Transverse colon (tissue), 4 donors: ENCODE data around the gene AKAP9.

Experiments
- CTCF ChIP-seq, 5 experiments: fragments of 200-600 bp in 3 of 5; fragments of 450-650 bp in 2 of 5; sonication (generic) in 3 of 5; IDR thresholded peaks; 1 replicate in 2 of 5; 2 replicates in 3 of 5; pipeline ENCODE4 v1.5.1; 2016 to 2017; ENCODE audit warnings: antibody characterized with exemption in 5 of 5, inconsistent platforms in 3 of 5, mild to moderate bottlenecking in 2 of 5, moderate library complexity in 1 of 5
- EP300 ChIP-seq: sonication (generic); formaldehyde crosslinking; IDR thresholded peaks from one replicate; pipeline ENCODE4 v1.6.1; 2017; ENCODE audit warnings: antibody characterized with exemption, low read depth
- POLR2A ChIP-seq: fragments of 450-650 bp; IDR thresholded peaks from one replicate; pipeline ENCODE4 v1.6.1; 2016; ENCODE audit warnings: antibody characterized with exemption, mild to moderate bottlenecking, moderate library complexity
- POLR2AphosphoS5 ChIP-seq, 3 donors: sonication (generic); formaldehyde crosslinking; IDR thresholded peaks; one replicate each; pipeline ENCODE4 v1.6.1; 2016; ENCODE audit warnings: antibody characterized with exemption in 3 of 3

- no peak for TF ChIP-seq CTCF (IDR thresholded peaks at IDR 0.05)
- TF ChIP-seq POLR2A, result no peak
- no peak for TF ChIP-seq EP300
- TF ChIP-seq POLR2AphosphoS5 (IDR thresholded peaks at IDR 0.05), result no peak
Measured at GRCh38 chr7:91976743-91977142, 36.1 kb downstream of the AKAP9 start.
